NCI-H82 (cell line): ENCODE results near the gene AS3MT.

Experiments used
- DNase-seq: peaks from one replicate; lab custom pipeline; 2025; lab: John Stamatoyannopoulos, UW

AS3MT gene

GRCh38 chr10:102855731-102856436 lies 13.4 kb upstream of the AS3MT start:
- peak; percentile 68 for DNase-seq

- DNase-seq = no peak
Measured at GRCh38 chr10:102856758-102857424, 12.4 kb upstream of the AS3MT start.

DNA sequence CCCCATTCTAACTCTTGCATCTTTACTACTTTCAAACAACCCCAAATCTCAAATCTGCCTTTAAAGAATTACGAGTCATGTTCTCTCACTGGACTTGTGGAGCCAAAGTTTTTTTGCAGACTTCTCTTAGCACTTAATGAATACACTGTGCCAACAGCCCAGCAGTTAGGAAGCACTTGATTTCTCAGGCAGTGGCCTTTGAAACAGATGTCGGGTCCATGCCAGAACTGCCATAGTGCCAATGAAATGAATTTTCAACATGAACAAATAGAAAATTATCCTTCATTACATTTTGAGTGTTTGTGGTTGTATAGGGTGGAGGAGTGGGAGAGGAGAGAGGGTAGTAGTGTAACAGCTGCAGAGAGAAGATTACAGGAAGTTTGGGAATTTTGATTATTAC lies 9.4 kb upstream of the AS3MT start:
- no peak for DNase-seq

DNA sequence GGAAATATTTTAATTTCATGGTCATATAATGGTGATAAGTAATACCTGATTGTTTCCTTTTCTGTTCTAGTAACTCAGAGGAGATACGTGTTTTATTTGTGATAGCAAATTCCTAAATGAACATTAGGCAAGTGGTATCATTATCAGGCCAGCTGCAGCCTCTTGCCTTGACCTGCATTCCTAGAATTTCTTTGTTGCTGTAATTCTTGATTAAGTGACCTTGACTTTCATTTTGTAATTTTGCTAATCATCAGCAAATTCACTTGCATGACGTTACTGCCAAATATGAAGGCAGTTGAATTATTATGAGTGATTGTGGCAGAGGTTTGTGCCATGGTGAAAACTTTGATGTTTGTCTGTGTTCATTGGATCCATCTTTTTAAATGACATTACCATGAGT lies 5.6 kb upstream of the AS3MT start:
- no peak for DNase-seq

GRCh38 chr10:102865620-102866019 lies 3.6 kb upstream of the AS3MT start:
- DNase-seq = no peak

DNA sequence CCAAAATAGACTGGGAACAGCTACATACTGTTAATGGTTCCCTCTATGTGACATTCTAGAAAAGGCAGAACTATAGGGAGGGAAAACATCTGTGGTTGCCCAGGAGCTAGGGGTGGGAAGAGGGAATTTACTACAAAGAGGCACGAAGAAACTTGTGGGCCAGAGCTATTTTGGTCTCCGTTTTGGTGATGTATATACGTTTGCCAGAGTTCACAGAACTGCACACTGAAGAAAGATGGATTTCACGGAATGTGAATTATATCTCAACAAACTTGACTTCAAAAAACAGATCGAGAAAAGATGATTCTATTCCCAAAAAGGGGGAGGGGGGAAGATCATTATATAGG lies 386 bp upstream of the AS3MT start:
- no peak for DNase-seq

GRCh38 chr10:102870221-102870620 lies 951 bp downstream of the AS3MT start:
- no peak for DNase-seq

GRCh38 chr10:102872163-102872562 lies 2.9 kb downstream of the AS3MT start:
- no peak for DNase-seq

DNA sequence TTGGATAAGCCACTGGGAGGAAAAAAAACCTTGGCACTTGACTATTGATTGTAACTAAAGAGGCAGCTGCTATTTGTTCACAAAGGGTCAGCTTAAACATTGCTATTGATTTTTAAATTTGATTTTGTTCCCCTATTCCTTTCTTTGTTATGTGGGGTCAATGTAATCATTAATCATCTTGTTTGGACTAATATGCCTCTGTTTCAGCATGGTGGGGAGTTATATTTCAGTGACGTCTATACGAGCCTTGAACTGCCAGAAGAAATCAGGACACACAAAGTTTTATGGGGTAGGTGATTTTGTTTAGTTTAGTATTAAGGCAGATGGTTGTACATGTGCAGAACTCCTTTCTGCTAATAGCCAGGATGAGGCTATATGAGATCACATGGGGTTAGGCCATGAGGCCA lies 7.5 kb downstream of the AS3MT start:
- DNase-seq = no peak

DNA sequence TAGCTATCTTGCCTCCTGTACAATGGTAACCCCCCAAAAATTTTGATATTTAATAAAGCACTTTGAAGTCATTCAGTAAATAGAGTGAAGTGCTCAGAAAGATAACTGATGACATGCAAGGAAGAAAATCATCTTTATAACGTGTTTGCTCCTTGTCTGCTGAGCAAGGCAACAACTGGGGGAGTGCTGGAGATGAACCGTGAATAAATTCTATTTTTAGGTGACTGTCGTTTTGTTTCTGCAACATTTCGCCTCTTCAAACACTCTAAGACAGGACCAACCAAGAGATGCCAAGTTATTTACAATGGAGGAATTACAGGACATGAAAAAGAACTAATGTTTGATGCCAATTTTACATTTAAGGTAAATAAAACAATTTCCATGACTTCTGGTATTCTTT lies 9.4 kb downstream of the AS3MT start:
- no peak for DNase-seq

GRCh38 chr10:102880256-102880655 lies 11.0 kb downstream of the AS3MT start:
- DNase-seq = no peak

- no peak for DNase-seq
Measured at GRCh38 chr10:102888048-102888447, 18.8 kb downstream of the AS3MT start.

DNA sequence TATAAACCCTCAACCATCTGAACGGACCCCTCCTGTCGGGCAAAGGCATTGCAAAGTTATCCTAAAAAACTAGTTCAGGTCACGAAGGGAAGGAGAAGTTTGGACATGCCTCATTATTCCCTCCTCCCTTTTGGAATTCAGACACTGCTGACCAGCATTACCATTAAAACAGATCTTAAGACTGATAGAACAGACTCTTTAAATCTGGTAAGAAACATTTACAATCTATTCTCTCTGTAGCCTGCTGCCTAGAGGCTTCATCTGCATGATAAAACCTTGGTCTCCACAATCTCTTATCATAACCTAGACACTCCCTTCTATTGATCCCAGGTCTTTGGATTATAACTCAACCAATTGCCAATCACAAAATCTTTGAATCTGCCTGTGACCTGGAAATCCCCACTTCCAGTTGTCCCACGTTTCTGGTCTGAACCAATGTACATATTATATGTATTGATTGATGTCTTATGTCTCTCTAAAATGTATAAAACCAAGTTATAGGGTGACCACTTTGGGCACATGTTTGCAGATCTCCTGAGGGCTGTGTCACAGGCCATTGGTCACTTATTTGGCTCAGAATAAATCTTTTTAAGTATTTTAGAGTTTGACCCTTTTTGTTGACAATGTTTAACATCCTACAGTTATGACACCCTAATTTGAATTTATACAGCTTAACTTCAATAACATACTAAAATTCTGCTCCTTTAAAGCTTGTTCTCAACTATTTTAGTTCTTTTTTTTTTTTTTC lies 25.4 kb downstream of the AS3MT start:
- no peak for DNase-seq

GRCh38 chr10:102900006-102900405 lies 30.7 kb downstream of the AS3MT start:
- no peak for DNase-seq

DNA sequence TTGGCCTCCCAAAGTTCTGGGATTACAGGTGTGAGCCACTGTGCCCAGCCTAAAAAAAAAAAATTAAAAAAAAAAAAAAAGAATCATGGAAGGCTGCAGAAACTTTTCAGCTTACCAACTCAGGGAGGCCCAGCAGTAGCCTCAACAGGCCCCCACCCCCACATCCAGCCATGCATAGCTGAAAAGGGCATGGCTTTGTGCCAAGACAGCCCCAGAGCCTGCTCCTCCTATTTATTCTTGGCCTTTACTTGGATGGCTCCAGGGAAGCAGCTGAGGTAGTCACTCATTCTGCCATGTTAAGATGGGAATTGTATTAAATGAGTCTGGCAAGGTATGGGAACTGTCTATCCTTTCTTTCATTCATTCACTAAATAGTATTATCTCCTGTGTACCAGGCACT lies 35.1 kb downstream of the AS3MT start:
- no peak for DNase-seq

DNA sequence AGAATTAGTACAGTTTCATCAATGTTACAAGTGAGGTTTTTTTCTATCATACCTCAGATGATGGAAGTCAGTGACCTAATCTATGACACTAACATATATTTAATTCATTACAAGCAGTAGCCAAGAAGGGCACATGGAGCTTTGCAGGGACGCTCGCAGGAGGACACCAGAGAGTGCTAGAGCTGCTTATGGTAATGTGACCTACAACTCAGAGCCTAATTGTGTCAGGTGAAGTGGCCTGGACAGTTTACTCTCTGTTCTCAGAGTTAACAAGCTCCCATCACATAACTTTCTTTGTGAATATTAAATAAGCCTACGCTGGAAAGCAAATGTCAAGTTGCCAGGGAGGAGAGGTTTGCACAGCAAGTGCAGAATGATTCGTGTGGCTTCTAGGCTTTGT lies 37.2 kb downstream of the AS3MT start:
- no peak for DNase-seq

GRCh38 chr10:102914781-102915180 lies 45.5 kb downstream of the AS3MT start:
- DNase-seq = no peak

DNA sequence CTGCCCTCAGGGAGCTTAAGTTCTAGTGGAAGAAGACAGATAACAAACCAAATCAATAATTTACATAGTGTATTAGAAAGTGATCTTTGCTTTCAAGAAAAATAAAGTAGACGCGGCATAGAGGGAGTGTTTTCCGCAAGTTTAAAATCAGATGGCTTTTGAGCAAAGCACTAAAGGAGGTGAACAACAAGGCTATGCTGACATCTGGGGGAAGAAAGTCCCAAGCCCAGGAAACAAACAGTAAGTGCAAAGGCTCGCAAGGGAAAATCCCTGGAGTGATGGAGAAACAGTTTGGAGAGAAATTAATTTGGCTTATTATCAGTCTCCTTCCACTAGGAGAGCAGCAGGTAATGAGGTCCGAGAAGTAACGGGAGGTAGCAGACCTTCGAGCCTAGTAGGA lies 46.9 kb downstream of the AS3MT start:
- no peak for DNase-seq

DNA sequence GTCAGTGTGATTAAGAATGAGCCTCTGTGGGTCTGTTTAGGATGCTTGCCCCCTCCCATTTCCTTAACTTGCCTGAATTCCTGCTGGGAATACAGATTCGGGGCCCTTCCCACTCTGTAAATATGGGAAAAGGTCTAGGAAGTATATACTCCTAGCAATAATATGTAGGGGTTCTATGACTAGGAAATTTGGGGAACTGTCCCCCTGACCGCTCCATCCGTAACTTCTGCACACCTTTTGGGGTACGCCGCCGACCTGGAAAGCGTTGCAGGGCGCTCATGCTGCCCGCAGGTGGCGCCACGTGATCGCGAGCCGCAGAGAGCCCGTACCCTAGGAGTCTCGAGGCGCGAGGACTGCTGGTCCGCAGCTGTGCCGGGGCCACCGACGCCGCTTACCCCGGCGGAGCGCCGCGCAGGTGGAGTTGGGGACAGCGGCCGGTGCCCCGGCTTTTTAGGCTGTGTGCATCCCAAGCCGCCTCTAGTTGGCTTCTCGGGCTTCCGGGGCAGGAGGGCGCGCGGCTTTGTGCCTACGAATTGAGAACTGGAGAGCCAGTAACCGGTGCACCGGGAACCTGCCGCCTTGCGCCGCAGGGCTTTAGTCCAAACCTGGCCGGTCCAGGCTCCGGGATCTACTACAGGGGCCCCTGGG lies 48.2 kb downstream of the AS3MT start:
- DNase-seq = peak; percentile 81

- DNase-seq = peak; percentile 100
Measured at GRCh38 chr10:102917962-102918816, 48.9 kb downstream of the AS3MT start, which contains the start of gene CNNM2. TSS of gene CNNM2 (plus strand) at chr10:102918294. CDS start at chr10:102918481, 187 bp downstream.

DNA sequence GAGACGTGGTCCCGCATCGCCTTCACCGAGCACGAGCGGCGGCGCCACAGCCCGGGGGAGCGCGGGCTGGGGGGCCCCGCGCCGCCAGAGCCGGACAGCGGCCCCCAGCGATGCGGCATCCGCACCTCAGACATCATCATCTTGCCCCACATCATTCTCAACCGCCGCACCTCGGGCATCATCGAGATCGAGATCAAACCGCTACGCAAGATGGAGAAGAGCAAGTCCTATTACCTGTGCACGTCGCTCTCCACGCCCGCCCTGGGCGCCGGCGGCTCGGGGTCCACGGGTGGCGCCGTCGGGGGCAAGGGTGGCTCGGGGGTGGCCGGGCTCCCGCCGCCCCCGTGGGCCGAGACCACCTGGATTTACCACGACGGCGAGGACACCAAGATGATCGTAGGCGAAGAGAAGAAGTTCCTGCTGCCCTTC lies 49.6 kb downstream of the AS3MT start:
- DNase-seq = peak; percentile 43
